22Rv1 (cell line): Measurements from ENCODE around the gene DNAL4.

Experiments used
- ZFX ChIP-seq: fragments of 450-650 bp; IDR thresholded peaks from 2 replicates; pipeline ENCODE4 v1.6.1; 2017; ENCODE audit warnings: antibody characterized with exemption, borderline replicate concordance
- TF ChIP-seq, protein P1 (sequence below): fragments of 450-650 bp; IDR thresholded peaks from 2 replicates; pipeline ENCODE4 v1.5.1; 2017; ENCODE audit warnings: mild to moderate bottlenecking

DNA sequence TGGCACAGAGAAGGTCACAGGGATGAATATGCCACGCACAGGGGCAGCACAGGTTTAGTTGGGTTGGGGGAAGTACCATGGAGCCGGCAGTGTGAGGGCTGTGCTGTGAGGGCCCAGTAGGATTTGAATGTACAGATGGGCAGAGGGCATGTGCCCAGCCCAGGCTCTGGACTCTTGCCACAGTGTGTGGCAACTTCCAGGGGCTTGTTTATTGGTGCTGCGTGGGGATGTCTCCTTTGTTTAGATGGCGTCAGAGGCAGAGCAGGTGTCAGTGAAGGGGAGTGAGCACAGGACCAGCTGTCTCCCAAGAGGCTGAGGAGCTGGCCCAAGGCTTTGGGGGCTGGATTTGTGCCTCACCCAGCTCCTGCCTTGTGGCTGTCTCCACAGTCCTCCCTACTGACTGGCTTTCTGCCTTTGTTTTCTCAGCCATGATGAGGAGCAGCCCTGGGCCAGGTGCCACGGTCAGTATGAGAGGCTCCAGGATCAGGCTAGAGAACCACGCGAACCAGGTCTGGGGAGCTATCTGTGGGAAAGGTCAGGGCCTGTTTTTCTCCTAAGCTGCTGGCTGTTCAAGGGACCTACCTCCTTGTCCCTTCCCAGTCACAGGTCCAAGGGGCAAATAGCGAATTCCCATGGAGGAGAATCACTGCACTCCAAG is 60.1 kb downstream of the DNAL4 start:
- TF ChIP-seq, protein P1, sequence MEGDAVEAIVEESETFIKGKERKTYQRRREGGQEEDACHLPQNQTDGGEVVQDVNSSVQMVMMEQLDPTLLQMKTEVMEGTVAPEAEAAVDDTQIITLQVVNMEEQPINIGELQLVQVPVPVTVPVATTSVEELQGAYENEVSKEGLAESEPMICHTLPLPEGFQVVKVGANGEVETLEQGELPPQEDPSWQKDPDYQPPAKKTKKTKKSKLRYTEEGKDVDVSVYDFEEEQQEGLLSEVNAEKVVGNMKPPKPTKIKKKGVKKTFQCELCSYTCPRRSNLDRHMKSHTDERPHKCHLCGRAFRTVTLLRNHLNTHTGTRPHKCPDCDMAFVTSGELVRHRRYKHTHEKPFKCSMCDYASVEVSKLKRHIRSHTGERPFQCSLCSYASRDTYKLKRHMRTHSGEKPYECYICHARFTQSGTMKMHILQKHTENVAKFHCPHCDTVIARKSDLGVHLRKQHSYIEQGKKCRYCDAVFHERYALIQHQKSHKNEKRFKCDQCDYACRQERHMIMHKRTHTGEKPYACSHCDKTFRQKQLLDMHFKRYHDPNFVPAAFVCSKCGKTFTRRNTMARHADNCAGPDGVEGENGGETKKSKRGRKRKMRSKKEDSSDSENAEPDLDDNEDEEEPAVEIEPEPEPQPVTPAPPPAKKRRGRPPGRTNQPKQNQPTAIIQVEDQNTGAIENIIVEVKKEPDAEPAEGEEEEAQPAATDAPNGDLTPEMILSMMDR = no peak
- TF ChIP-seq ZFX = no peak
